HG03571 (cell line): ENCODE measurements around the gene JAM3.
"Not testable (repeated sequence)": the region's sequence is repeated elsewhere in the genome, so short reads cannot be mapped to it uniquely, and the experiment has no call there.

Experiments
- ATAC-seq: cut with Tn5 transposase; IDR thresholded peaks from one replicate; pipeline ENCODE4 v1.9.1; 2021; ENCODE audit not compliant: unreplicated experiment

JAM3 gene

DNA sequence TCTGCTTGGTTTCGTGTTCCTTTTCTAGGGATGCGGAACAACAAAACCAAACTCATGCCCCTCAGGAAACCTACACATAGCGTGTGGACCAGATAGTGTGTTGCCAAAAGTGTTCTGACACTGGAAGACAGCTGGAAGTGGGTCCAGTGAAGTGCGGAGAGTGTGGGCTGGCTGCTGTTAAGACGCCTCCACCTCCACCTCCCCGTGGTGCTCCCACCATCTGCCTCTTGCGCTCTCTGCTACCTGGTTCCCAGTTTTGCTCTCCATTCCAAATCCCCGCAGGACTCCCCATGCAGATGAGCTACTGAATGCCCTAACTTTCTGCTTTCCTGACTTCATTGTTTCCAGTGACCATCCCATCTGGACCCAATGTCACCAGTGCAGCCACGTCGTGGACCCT, 103.1 kb downstream of the JAM3 start:
- ATAC-seq = no peak

DNA sequence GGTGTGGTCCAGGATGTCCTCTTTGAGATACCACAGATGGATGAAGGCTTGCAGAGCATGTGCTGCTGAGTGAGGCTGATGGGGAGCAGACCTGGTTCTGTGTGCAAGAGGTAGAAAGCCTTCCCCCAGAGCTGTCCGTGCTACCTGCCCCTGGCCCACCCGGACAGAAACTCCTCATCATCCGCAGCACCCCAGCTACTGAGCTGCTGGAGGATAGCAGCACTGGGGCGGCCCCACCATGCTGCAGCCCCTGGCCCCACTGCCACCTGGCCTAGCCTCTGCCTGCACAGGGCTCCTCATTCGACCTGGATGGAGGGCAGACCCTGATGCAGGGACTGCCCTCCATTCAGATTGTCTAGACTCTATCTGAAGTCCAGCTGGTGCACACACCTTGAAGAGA, 104.4 kb downstream of the JAM3 start:
- no peak for ATAC-seq

- ATAC-seq = no peak
These were observed 107.4 kb downstream of the JAM3 start for GRCh38 chr11:134176284-134176683.

DNA sequence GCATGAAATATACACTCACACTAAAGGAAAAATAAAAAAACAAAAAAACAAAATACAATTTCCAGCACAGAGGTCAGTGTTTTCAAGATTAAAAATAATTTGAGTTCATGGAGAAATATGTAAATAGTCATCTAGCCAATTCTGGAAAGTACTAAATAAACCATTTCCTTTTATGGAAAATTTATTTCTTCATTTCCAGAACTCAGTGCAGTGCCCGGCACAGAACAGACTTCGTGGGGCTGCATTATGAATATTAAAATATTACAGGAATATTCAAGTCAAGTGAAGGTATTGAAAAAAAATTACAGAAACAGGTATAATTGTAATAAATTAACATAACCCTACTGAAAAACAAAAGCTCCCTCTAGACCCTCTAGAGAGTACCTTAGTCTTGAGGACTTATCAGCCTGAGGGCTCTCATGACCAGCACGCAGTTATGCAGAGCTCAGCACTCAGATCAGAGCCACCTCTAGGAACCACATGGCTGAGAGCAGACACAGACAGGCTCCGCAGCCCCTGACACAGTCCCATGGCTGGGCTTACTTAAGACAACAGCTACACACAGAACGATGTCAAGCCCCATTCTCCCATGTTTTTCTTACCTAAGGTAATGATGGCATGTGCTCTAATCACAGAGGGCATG, 109.3 kb downstream of the JAM3 start:
- ATAC-seq = no peak

GRCh38 chr11:134181707-134182106, 112.8 kb downstream of the JAM3 start:
- no peak for ATAC-seq

GRCh38 chr11:134188092-134188491, 119.2 kb downstream of the JAM3 start:
- not testable (repeated sequence) for ATAC-seq

- no peak for ATAC-seq
These were observed 127.9 kb downstream of the JAM3 start for GRCh38 chr11:134196756-134197155.

GRCh38 chr11:134199531-134199930, 130.7 kb downstream of the JAM3 start:
- ATAC-seq = no peak

DNA sequence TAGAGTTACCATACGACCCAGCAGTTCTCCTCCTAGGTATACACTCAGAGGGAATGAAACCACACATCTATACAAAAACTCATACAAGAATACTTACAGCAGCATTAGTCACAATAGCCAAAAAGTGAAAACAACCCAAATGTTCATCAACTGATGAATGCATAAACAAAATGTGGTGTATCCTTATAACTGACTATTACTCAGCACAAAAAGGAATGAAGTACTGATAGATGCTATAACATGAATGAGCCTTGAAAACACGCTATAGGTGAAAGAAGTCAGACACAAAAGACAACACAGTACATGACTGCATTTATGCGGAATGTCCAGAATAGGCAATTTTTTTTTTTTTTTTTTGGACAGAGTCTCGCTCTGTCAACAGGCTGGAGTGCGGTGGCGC, 131.8 kb downstream of the JAM3 start:
- no peak for ATAC-seq
